HG03460 (cell line): ENCODE data around the gene NOP10.
"Not testable (repeated sequence)": the region's sequence is repeated elsewhere in the genome, so short reads cannot be mapped to it uniquely, and the experiment has no call there.

Experiments
- ATAC-seq: cut with Tn5 transposase; IDR thresholded peaks from one replicate; pipeline ENCODE4 v1.9.1; 2021; ENCODE audit not compliant: unreplicated experiment

Gene NOP10

GRCh38 chr15:34342737-34343575, at the start of gene NOP10, which contains the start of gene NUTM1:
NOP10 (minus strand) TSS chr15:34343136; CDS start chr15:34343073, 63 bp downstream.
NUTM1 (plus strand) TSS chr15:34343315; CDS start chr15:34343697, 382 bp downstream.
- peak; percentile 82 for ATAC-seq

- ATAC-seq: not testable (repeated sequence)
Observed at GRCh38 chr15:34389594-34390086, 46.7 kb upstream of the NOP10 start.

- not testable (repeated sequence) for ATAC-seq
Observed at GRCh38 chr15:34381829-34382521, 39.0 kb upstream of the NOP10 start.

GRCh38 chr15:34380491-34380890, 37.6 kb upstream of the NOP10 start:
- ATAC-seq: not testable (repeated sequence)

- ATAC-seq: no peak
Observed at GRCh38 chr15:34376856-34377255, 33.9 kb upstream of the NOP10 start.

GRCh38 chr15:34375541-34375940, 32.6 kb upstream of the NOP10 start:
- not testable (repeated sequence) for ATAC-seq

GRCh38 chr15:34374816-34375215, 31.9 kb upstream of the NOP10 start:
- ATAC-seq: no peak

- ATAC-seq: no peak
Observed at GRCh38 chr15:34373951-34374350, 31.0 kb upstream of the NOP10 start.

- no peak for ATAC-seq
Observed at GRCh38 chr15:34370643-34371042, 27.7 kb upstream of the NOP10 start.

GRCh38 chr15:34370129-34370528, 27.2 kb upstream of the NOP10 start:
- no peak for ATAC-seq

- peak; percentile 78 for ATAC-seq
Observed at GRCh38 chr15:34367101-34368081, 24.5 kb upstream of the NOP10 start, which contains the start of gene LPCAT4. LPCAT4 (minus strand) TSS chr15:34367196; CDS start chr15:34367100, 96 bp downstream.

- ATAC-seq: peak; percentile 1
Observed at GRCh38 chr15:34366271-34367065, 23.5 kb upstream of the NOP10 start.

- ATAC-seq: no peak
Observed at GRCh38 chr15:34365836-34366235, 22.9 kb upstream of the NOP10 start.

- no peak for ATAC-seq
Observed at GRCh38 chr15:34365091-34365825, 22.3 kb upstream of the NOP10 start.

GRCh38 chr15:34364041-34364440, 21.1 kb upstream of the NOP10 start:
- ATAC-seq: no peak

- ATAC-seq: no peak
Observed at GRCh38 chr15:34362047-34362773, 19.3 kb upstream of the NOP10 start.

GRCh38 chr15:34361278-34361677, 18.3 kb upstream of the NOP10 start:
- no peak for ATAC-seq

- ATAC-seq: no peak
Observed at GRCh38 chr15:34360298-34360697, 17.4 kb upstream of the NOP10 start.
